ENCODE results near the gene OSCAR. TPM values are rescaled to one million over a fixed set of nuclear protein-coding genes. Genes with fewer than 3 reads are reported as not detected.

The OSCAR gene
- total and polyA plus RNA-seq, 2 of the 13 experiments (the other 11 are each of a cell fraction or from before 2014, with no cell fraction given) = 1.9 TPM; not detected in 1

- TF ChIP-seq MXD3 (CRISPR knock-in tag; IDR thresholded peaks at IDR 0.05) = no peak
- TF ChIP-seq HDAC6 (IDR thresholded peaks at IDR 0.05; ENCODE audit: low read depth, low read length) = no peak
- TF ChIP-seq ZSCAN12 (CRISPR knock-in tag; IDR thresholded peaks at IDR 0.05) = no peak
- no peak; the same call in 1 of the 2 replicates for TF ChIP-seq CCDC6 (CRISPR knock-in tag; IDR thresholded peaks at IDR 0.05)
- no peak for TF ChIP-seq ZNF691 (CRISPR knock-in tag; IDR thresholded peaks at IDR 0.05; ENCODE audit: borderline replicate concordance, low read depth)
- no peak for TF ChIP-seq RARA (CRISPR knock-in tag; IDR thresholded peaks at IDR 0.05)
- no peak for TF ChIP-seq ZNF496 (CRISPR knock-in tag; IDR thresholded peaks at IDR 0.05; ENCODE audit: insufficient replicate concordance)
- TF ChIP-seq MTF2 (CRISPR knock-in tag; IDR thresholded peaks at IDR 0.05; ENCODE audit: borderline replicate concordance) = no peak
- TF ChIP-seq ZNF354B (CRISPR knock-in tag; IDR thresholded peaks at IDR 0.05) = no peak
- TF ChIP-seq ZNF326 (CRISPR knock-in tag; IDR thresholded peaks at IDR 0.05; ENCODE audit: borderline replicate concordance) = no peak
- no peak for TF ChIP-seq WIZ (CRISPR knock-in tag; IDR thresholded peaks at IDR 0.05)
- TF ChIP-seq, protein P1, sequence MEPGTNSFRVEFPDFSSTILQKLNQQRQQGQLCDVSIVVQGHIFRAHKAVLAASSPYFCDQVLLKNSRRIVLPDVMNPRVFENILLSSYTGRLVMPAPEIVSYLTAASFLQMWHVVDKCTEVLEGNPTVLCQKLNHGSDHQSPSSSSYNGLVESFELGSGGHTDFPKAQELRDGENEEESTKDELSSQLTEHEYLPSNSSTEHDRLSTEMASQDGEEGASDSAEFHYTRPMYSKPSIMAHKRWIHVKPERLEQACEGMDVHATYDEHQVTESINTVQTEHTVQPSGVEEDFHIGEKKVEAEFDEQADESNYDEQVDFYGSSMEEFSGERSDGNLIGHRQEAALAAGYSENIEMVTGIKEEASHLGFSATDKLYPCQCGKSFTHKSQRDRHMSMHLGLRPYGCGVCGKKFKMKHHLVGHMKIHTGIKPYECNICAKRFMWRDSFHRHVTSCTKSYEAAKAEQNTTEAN (CRISPR knock-in tag; conservative IDR thresholded peaks at IDR 0.05) = no peak
- TF ChIP-seq ARHGAP35 (CRISPR knock-in tag; IDR thresholded peaks at IDR 0.05; ENCODE audit: borderline replicate concordance) = no peak
- TF ChIP-seq, protein P2, sequence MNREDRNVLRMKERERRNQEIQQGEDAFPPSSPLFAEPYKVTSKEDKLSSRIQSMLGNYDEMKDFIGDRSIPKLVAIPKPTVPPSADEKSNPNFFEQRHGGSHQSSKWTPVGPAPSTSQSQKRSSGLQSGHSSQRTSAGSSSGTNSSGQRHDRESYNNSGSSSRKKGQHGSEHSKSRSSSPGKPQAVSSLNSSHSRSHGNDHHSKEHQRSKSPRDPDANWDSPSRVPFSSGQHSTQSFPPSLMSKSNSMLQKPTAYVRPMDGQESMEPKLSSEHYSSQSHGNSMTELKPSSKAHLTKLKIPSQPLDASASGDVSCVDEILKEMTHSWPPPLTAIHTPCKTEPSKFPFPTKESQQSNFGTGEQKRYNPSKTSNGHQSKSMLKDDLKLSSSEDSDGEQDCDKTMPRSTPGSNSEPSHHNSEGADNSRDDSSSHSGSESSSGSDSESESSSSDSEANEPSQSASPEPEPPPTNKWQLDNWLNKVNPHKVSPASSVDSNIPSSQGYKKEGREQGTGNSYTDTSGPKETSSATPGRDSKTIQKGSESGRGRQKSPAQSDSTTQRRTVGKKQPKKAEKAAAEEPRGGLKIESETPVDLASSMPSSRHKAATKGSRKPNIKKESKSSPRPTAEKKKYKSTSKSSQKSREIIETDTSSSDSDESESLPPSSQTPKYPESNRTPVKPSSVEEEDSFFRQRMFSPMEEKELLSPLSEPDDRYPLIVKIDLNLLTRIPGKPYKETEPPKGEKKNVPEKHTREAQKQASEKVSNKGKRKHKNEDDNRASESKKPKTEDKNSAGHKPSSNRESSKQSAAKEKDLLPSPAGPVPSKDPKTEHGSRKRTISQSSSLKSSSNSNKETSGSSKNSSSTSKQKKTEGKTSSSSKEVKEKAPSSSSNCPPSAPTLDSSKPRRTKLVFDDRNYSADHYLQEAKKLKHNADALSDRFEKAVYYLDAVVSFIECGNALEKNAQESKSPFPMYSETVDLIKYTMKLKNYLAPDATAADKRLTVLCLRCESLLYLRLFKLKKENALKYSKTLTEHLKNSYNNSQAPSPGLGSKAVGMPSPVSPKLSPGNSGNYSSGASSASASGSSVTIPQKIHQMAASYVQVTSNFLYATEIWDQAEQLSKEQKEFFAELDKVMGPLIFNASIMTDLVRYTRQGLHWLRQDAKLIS (CRISPR knock-in tag; IDR thresholded peaks at IDR 0.05) = no peak
- TF ChIP-seq, protein P3, sequence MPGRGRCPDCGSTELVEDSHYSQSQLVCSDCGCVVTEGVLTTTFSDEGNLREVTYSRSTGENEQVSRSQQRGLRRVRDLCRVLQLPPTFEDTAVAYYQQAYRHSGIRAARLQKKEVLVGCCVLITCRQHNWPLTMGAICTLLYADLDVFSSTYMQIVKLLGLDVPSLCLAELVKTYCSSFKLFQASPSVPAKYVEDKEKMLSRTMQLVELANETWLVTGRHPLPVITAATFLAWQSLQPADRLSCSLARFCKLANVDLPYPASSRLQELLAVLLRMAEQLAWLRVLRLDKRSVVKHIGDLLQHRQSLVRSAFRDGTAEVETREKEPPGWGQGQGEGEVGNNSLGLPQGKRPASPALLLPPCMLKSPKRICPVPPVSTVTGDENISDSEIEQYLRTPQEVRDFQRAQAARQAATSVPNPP (CRISPR knock-in tag; IDR thresholded peaks at IDR 0.05) = no peak
- TF ChIP-seq ARNT (IDR thresholded peaks at IDR 0.05) = no peak
- TF ChIP-seq BORCS8-MEF2B (CRISPR knock-in tag; IDR thresholded peaks at IDR 0.05) = no peak
- TF ChIP-seq ZNF282 (IDR thresholded peaks at IDR 0.05; ENCODE audit: partially characterized antibody) = no peak
- TF ChIP-seq ZNF124 (CRISPR knock-in tag; IDR thresholded peaks at IDR 0.05) = no peak
- TF ChIP-seq, protein P4, sequence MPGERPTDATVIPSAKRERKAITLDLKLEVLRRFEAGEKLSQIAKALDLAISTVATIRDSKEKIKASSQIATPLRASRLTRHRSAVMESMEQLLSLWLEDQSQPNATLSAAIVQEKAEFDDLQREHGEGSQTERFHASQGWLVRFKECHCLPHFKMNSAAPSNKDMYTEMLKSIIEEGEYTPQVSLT (CRISPR knock-in tag; IDR thresholded peaks at IDR 0.05; ENCODE audit: borderline replicate concordance, low read depth) = no peak
- TF ChIP-seq KLF9 (CRISPR knock-in tag; IDR thresholded peaks at IDR 0.05; ENCODE audit: low read depth) = no peak
- TF ChIP-seq RXRB (CRISPR knock-in tag; IDR thresholded peaks at IDR 0.05; ENCODE audit: borderline replicate concordance) = no peak
Measured at GRCh38 chr19:54136864-54137698, 36.5 kb upstream of the OSCAR start (continued).
